ENCODE data around the gene NXF3.
"Not testable (repeated sequence)": the region's sequence is repeated elsewhere in the genome, so short reads cannot be mapped to it uniquely, and the experiment has no call there.

Gene NXF3

DNA sequence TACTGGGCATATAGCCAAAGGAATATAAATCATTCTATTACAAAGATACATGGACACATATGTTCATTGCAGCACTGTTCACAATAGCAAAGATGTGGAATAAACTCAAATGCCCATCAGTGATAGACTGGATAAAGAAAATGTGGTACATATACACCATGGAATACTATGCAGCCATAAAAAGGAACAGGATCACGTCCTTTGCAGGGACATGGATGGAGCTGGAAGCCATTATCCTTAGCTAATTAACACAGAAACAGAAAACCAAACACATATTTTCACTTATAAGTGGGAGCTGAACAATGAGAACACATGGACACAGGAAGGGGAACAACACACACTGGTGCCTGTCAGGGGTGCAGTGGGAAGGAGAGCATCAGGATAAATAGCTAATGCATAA is 59.6 kb downstream of the NXF3 start:
- not testable (repeated sequence) for DNase-seq (ENCODE audit: low spot score)
